ENCODE results near the gene SENP5. TPM values are rescaled to one million over a fixed set of nuclear protein-coding genes. Genes with fewer than 3 reads are reported as not detected.

The SENP5 gene
- total RNA-seq, 1 donor from 2014 or later: 29.7 TPM

- intact Hi-C loops (cut with DNase I): no loop called here
- ATAC-seq (no peak), DNase-seq (no peak)
- peaks cover 6% of the 10 kb centered on the region for H3K36me3 ChIP-seq
- TF ChIP-seq CTCF (IDR thresholded peaks at IDR 0.05): no peak
- no peaks in the 10 kb centered on the region for H3K27me3 ChIP-seq (ENCODE audit: low read depth)
- H3K4me3 ChIP-seq: no peak overlapping the region
- H3K27ac ChIP-seq: no peak overlapping the region
- H3K4me1 ChIP-seq: peaks cover 33% of the 10 kb centered on the region
- H3K9me3 ChIP-seq: no peaks in the 10 kb centered on the region
These were observed 7.5 kb downstream of the SENP5 start for GRCh38 chr3:196875258-196875657.

DNA sequence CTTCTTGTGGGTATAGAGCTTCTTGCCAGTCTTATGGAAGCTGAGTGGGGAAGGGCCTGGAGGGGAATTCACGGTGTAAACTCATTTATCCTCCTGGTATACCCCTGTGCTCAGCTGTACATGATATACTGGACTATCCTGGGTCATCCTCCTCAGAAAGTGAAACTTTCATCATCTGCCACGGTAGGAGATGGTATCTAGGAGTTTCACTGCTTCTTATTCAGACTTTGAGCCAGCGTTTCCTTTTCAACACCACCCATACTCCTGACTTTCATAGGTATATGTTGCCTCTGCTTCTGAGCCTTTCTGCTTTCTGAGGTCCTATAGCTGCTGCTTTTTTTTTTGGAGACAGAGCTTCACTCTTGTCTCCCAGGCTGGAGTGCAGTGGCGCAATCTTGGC is 15.6 kb downstream of the SENP5 start:
- no peaks in the 10 kb centered on the region for H3K9me3 ChIP-seq
- ATAC-seq (no peak), DNase-seq (no peak)
- TF ChIP-seq CTCF (IDR thresholded peaks at IDR 0.05): no peak
- H3K27ac ChIP-seq: no peak overlapping the region
- no peak overlapping the region for H3K4me3 ChIP-seq
- H3K4me1 ChIP-seq: peaks cover 18% of the 10 kb centered on the region
- intact Hi-C loops (cut with DNase I): no loop called here
- no peaks in the 10 kb centered on the region for H3K27me3 ChIP-seq (ENCODE audit: low read depth)
- H3K36me3 ChIP-seq: peaks cover 39% of the 10 kb centered on the region

DNA sequence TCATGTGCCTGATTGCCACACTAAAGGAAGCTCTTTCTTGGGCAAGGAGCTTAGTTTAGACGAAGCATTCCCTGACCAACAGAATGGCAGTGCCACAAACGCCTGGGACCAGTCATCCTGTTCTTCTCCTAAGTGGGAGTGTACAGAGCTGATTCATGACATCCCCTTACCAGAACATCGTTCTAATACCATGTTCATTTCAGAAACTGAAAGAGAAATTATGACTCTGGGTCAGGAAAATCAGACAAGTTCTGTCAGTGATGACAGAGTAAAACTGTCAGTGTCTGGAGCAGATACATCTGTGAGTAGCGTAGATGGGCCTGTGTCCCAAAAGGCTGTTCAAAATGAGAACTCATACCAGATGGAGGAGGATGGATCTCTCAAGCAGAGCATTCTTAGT is 18.4 kb downstream of the SENP5 start:
- Histone ChIP-seq H3K4me1 (peaks cover 7% of the 10 kb centered on the region), H3K4me3 (no peak overlapping the region), H3K36me3 (peaks cover 39% of the 10 kb centered on the region), H3K9me3 (no peaks in the 10 kb centered on the region), H3K27ac (no peak overlapping the region), H3K27me3 (ENCODE audit: low read depth) (no peaks in the 10 kb centered on the region)
- no peak for TF ChIP-seq CTCF (IDR thresholded peaks at IDR 0.05)
- DNase-seq (no peak), ATAC-seq (no peak)
- intact Hi-C loops (cut with DNase I): no loop called here

- Histone ChIP-seq H3K27ac (no peak overlapping the region), H3K27me3 (ENCODE audit: low read depth) (no peaks in the 10 kb centered on the region), H3K36me3 (peaks cover 43% of the 10 kb centered on the region), H3K4me3 (no peak overlapping the region), H3K9me3 (no peaks in the 10 kb centered on the region), H3K4me1 (no peaks in the 10 kb centered on the region)
- TF ChIP-seq CTCF (IDR thresholded peaks at IDR 0.05): no peak
- ATAC-seq (no peak), DNase-seq (no peak)
- intact Hi-C loops (cut with DNase I): no loop called here
These were observed 22.4 kb downstream of the SENP5 start for GRCh38 chr3:196889844-196890708.

DNA sequence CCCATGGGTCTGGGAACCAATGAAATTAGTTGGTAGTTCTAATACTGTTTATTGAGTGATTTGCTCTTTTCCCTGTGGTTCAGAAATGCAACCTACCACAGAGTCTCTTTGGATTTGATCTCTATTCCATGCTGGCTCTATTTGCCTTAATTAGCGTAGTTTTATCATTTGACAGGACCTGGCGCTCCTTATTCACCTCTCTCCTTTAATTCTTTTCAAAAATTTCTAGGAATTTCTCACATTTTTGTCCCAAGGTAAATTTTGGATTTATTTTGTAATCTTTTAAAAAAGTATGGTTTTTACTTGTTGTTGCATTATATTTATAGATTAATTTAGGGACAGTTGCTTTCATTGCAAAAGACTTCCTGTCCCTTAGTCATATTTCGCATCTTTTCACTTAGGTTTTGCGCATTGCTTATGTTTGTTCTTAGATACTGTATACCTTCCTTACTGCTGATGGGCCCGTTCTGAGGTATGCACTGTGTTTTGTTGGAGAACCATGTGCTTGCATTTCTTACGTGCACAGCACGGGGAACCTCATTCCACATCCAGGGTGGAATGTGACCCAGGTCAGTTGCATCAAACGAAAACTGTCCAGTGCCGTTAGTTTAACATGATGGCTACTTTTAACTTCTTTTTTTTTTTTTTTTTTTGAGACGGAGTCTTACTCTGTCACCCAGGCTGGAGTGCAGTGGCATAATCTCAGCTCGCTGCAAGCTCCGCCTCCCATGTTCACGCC is 27.0 kb downstream of the SENP5 start:
- ATAC-seq (no peak), DNase-seq (no peak)
- H3K27ac ChIP-seq: no peak overlapping the region
- H3K4me1 ChIP-seq: no peaks in the 10 kb centered on the region
- TF ChIP-seq CTCF (IDR thresholded peaks at IDR 0.05): no peak
- intact Hi-C loops (cut with DNase I): no loop called here
- no peaks in the 10 kb centered on the region for H3K9me3 ChIP-seq
- H3K4me3 ChIP-seq: no peak overlapping the region
- peaks cover 12% of the 10 kb centered on the region for H3K36me3 ChIP-seq
- H3K27me3 ChIP-seq (ENCODE audit: low read depth): no peaks in the 10 kb centered on the region

Data from lower lobe of right lung (tissue), 2 donors.